Measurements from ENCODE around the gene NOVA2.
"Not testable (repeated sequence)": the region's sequence is repeated elsewhere in the genome, so short reads cannot be mapped to it uniquely, and the experiment has no call there.

The NOVA2 gene

DNA sequence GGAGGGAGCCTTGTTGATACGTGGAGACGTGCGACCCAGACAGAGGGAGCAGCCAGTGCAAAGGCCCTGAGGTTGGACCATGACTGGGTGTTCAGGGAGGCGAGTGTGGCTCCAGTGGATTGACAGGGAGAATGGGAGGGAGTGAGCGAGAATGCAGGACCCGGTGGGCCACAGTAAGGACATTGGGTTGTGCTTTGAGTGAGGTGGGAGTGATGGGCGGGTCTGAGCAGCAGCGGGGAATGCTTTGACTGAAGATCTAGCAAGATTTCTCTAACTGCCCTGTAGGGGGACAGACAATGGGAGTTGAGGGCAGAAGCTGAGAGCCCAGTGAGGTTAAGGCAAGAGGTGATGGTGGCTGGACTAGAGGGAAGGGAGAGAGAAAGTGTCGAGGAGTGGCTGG, 51.4 kb downstream of the NOVA2 start:
- no peak for DNase-seq

DNA sequence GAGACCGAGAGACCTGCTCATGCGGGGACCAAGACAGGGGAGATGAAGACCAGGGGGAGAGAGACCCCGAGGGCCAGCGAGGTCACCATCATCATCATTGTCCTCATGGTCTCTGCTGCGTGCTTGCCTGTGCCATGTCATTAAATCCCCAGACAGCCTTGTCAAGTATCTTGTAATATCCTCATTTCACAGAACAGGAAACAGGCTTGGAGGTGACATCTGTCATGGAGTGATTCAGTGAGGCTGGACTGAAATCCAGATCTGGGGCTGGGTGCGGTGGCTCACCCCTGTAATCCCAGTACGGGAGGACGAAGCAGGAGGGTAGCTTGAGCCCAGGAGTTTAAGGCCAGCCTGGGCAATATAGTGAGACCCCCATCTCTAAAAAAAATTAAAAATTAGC, 53.2 kb downstream of the NOVA2 start:
- DNase-seq: no peak

DNA sequence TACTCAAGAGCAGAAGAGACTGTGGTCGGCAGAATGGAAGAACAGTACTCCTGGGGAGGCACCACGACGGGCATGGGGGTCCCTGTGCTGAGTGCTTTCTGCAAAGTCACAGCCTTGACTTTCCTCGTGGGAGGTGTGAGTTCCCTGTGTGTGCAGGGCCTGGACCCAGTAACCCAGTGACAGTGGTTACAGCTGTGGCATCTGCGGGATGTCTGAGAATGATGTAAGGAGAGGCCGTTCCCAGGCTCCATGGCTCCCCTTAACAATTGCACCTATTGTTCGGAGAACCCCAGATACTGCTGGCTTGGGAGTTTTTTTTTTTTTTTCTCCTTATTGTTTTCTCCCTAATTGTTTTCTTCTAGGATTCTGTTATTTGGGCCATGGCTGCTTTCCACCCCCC, 54.0 kb downstream of the NOVA2 start:
- no peak for DNase-seq

DNA sequence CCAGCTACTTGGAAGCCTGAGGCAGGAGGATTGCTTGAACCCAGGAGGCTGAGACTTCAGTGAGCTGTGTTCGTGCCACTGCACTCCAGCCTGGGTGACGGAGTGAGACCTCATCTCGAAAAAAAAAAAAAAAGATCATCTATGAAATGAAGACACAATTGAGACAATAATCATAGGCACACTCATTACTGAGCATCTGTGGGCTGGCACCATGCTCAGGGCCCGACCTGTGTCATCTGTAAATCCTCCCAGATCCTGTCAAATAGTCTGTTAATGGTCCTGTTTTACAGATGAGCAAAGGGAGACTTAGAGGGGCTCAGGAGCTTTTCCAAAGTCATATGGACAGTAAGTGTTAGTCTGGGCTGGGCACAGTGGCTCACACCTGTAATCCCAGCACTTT, 54.9 kb downstream of the NOVA2 start:
- no peak for DNase-seq

DNA sequence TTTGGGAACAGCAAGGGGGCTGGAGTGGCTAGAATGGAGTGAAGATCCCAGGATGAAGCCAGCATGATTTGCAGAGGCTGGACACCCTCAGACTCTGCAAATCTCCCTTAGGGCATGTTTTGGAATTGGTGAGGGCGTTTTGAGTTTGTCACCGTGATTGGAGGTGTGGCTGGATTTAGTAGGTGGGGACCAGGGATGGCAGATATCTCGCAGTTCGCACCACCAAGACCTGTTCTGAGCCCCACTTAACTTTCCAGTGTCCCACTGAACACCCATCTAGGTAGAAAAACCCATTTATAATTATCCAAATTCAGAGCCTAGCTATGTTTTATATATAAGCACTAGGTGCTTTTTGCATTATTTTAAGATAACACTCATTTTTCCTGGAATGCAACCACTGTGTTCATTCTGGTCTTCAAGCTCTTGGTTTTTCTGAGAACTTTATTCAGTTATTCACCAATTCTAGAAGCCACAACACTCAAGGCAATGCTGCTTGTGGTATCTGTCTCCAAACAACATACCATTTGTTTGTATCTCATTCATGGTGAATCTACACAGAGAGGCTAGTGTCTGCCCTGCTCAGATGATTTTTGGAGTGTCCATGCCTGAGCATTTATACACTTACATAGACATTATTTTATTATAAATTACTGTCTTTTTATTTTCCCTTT, 56.1 kb downstream of the NOVA2 start:
- DNase-seq: no peak

DNA sequence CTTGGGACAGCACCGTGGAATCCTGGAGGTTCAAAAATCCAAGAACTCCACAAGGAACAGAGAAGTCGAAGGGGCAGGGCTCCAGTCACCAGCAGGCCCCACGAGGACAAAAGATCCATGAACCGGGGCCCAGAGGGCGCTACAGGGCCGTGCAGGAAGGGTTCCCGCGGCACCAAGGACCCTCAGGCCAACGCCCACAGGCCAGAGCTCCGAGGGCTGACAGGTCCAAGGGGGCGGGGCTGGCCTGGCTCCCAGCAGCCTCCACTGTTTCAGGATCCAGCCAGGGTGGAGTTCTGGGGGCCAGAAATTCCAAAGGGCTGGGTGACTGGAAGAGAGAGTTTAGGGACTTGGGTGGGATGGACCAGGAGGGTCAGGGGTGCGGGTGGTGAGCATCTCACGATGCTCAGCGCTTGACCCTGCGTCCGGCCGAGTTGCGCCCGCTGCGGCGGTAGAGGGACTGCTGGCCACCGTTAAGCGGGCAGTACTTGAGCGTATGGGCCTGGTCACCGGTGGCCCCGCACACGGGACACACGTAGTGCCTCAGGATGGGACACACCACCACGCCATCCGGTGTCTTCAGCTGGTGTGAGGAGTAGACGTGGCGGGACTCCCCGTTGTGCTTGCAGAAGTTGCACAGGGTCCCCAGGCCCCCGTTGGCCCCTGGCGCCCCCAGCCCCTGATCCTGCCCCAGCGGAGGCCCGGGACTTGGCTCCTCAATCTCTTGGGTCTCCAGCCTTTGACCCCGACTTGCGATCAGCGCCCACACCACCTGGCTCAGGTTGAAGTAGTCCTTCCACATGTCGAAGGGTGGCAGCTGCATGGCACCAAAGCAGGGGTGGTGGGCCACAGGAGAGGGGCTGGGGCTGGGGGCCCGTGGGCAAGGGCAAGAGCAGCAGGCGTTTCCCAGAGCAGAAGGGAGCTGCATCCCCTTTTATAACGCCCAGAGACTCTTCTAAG, 59.5 kb downstream of the NOVA2 start, which contains the start of gene NANOS2:
NANOS2 (minus strand) TSS at position 905 of the 957 bp plus-strand sequence; CDS start at position 820, 85 bp downstream.
- peak; percentile 80 for DNase-seq

DNA sequence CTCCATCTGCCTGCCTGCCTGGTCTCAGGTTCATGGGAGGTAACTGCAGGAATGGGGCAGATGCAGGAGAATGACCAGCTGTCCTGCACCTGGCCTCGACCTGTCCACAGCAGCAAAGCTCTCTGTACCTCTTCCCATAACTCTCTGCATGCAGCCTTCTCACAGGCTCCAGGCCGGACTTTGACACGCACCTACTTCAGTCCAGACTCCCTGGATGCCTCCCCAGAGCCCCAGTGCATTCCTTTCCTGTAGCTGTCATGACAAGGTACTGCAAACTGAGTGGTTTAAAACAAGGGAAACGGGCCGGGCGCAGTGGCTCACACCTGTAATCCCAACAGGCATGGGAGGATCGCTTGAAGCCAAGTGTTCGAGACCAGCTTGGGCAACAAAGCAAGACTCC, 62.4 kb downstream of the NOVA2 start:
- DNase-seq: no peak

DNA sequence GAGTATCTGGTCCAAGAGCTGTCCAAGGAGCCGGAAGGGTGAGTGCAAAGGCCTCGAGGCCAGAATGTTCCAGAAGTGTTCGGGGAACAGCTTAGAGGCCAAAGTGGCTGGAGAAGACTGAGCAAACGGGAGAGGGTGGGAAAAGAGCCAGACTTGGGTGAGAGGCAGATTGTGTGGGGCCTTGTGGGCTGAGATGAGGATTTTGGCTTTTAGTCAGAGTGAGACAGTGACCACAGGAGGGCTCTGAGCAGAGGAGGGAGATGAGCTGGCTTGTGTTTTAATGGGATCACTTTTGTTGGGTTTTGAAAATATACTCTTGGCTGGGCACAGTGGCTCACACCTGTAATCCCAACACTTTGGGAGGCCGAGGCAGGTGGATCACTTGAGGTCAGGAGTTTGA, 64.7 kb downstream of the NOVA2 start:
- no peak for DNase-seq

DNA sequence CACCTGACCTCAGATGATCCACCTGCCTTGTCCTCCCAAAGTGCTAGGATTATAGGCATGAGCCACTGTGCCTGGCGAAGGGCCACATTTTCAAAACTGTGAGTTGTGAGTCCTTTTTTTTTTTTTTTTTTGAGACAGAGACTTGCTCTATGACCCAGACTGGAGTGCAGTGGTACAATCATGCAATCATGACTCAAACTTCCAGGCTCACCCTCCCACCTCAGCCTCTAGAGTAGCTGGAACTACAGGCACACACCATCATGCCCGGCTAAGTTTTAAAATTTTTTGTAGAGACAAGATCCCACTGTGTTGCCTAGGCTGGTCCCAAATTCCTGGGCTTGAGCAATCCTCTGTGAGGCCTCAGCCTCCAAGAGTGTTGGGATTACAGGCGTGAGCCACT, 67.4 kb downstream of the NOVA2 start:
- DNase-seq: no peak

DNA sequence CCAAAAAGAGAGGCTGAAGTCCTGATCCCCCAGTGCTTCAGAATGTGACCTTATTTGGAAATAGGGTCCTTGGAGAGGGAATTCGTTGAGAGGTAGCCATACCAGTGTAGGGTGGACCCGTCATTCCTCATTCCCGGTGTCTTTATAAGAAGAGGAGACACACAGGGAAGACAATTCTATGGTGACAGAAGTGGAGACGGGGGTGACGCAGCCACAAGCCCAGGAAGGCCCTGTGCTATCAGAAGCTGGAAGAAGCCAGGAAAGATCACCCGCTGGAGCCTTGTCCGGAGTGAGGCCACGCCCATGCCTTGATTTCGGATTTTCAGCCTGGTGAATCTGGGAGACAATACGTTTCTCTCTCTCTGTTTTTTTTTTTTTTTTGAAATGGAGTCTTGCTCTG, 68.7 kb downstream of the NOVA2 start:
- no peak for DNase-seq

DNA sequence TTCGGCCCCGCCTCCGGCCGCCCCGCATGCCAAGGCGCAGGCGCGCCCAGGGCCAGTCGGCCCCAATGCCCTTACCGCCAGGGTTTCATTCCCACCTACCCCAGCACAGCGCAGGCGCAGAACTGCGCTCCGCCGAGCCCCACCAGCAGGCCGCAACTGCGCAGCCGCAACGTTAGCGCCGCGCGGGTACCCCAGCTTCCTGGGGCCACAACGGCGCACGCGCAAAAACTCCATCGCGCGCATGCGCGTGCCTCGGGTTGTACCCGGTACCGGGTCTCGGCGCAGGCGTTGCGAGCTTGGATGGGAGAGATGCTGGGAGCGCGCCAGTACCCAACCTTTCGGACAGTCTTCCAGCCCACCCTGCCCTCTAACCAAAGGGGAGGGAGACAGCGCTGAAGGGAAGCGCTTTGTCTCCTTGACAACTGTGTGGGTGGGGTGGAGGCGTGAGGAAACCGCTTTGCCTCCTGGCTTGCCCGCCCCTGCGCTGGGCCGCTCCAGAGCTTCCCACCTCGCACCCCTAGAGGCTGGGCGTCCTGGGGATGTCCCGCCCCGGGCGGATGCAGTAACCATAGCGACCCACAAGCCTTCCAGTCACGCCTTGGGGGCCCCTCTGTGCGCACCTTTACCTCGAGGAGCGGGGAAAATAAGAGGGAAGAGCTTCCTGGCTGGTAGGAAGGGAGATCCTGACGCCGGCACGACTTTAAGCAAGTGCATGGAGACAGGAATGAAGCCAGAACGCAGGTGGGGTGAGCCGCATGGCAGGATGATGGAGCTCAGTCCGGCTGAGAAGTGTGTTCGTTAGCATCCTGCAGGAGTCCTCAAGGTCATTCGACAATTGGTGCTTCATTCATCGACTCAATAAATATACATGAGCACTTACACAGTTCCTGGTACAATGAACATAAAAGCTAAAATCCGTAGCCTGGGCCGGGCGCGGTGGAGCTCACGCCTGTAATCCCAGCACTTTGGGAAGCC, 70.7 kb downstream of the NOVA2 start:
- DNase-seq: peak; percentile 100

DNA sequence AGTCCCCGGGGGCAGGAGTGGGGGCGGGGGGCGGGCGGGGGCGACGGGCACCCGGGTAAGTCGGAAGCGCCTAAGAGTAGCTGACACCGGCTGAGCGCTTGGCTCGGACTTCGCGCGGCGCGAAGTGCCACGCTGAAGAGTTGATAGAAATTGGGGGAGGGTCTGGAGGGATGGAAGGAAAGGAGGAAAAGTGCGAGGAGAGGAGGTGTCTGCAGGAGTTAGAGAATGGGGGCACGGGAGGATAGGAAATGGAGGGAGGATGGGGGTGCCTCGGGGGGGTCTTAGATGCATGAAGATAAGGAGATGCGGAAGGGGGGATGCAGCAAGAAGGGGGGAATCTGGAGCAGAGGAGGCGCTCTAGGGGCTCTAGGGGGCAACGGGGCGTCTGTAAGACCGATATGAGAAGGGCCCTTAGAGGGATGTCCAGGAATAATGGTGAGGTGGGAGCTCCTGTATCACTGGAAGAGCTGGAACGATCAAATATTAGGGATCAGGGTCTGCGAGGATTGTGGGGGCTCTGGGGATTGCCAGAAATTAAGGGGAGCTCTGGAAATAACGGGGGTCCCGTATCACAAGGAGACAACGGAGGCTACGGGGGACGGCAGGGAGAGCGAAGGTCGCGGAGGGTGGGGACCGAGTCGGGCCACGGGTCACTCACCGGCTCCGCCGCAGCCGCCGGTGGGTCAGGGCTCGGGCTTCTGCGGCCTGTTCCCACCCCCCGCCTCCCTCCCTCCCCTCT, 71.6 kb downstream of the NOVA2 start, which contains the start of gene MYPOP:
MYPOP (minus strand) TSS at position 702 of the 739 bp plus-strand sequence. CDS start 840 bp downstream, outside the sequence.
- peak; percentile 68 for DNase-seq

DNA sequence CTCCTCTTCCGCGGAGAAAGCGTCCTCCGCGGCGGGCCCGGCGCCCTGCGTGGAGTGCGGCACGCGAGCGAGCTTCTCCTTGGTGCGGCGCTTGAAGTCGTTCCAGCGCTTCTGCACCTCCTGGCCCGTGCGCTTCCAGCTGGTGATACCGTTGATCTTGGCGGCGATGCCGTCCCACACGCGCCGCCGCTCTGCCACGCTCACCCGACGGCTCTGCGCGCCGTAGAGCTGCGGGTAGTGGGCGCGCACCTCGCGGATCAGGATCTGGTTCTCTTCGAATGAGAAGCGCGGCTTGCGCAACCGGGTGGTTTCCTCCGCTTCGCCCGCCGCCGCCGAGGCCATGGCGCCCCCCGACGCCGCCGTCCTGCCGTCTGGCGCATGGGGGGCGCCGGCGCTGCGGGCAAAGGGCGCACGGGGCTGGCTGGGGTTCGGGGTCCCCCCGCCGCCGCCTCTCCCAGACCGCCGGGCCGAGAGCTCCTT, 72.2 kb downstream of the NOVA2 start:
- peak; percentile 42 for DNase-seq

DNA sequence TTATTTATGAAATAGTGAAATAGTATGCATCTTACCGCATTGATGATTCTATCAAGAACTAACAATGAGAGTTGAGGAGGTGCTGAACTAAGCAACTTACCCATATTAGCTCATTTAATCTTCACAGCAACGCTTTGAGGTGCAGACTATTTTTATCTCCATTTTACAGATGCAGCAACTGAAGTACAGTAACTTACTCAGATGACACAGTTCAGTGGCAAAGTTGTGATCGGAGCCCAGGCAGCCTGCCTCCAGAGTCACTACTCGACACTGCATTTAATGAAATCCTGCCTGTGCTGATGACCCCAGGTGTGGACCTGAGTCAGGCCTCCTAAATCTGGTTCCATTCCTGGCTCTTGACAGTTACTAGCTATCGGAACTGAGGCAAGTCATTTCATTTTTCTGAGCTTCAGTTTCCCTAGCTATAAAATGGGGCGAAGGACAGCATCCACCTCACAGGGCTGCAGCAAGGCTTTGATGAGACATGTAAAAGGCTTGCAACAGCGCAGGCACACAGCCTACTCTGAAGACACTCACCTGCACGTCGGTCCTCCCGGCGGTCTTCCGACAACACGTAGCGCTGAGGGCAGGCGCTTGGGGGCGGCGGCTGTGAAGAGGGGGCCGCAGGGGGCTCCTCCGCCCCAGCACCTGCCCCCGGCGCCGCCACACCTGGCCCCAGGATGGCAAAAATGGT, 72.8 kb downstream of the NOVA2 start:
- peak; percentile 12 for DNase-seq

DNA sequence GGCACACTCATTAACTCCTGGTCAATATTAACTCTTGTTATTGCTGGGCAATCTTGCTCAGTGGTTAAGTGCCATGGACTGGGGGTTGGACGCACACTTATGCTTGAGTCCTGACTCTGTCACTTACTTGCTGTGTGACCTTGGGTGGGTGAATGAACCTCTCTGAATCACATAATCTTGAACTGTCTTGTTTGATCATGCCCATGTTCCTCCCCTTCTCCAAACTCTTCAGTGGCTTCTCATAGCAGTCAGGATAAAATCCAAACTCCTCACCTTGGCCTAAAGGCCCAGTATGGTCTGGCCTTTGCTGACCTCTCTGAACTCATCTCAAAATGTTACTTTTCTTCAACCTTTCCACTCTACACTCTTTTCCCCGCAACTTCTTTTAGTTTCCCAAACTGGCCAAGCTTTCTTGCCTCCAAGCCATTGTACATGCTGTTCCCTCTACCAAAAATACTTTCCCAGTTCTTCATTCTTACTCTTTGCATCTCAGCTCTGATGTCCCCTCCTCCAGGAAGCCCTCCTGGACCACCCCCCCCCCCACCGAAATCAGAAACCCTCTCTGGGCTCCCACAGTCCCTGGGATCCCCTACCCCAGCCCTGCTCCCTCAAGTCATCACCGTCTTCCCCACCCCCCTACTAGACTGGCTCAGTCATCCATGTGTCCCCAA, 73.6 kb downstream of the NOVA2 start:
- DNase-seq: no peak

DNA sequence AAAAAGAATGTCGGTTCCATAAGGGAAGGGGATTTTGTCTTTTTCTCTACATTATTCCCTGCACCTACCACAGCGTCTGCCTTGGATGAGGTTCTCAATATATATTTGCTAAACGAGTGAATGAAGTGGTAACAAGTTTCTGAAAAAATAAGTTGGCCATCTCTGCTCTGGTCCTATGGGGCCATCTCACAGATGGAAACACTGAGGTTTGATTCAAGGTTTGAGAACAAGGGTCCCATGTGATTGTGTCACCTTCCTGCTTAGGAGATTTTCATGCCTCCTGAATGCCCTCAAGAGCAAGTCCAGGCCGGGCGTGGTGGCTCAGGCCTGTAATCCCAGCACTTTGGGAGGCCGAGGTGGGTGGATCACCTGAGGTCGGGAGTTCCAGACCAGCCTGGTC, 74.4 kb downstream of the NOVA2 start:
- DNase-seq: no peak

DNA sequence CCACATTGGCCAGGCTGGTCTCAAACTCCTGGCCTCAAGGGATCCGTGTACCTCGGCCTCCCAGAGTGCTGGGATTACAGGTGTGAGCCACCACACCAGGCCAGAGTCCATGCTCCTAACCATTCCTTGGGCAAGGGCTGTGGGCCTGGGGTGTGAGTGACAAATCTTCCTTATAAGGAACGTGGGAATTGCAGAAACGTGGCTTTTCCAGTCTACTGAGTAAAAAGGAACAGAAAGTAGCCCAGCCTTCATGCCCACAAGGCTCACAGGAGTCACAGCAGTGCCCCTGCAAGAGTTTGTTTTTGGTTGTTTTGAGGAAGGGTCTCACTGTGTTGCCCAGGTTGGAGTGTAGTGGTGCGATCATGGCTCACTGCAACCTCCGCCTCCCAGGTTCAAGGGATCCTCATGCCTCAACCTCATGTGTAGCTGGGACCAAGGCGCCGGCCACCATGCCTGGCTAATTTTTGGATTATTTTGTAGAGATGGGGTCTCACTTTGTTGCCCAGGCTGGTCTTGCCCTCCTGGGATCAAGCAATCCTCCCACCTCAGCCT, 76.3 kb downstream of the NOVA2 start:
- no peak for DNase-seq

DNA sequence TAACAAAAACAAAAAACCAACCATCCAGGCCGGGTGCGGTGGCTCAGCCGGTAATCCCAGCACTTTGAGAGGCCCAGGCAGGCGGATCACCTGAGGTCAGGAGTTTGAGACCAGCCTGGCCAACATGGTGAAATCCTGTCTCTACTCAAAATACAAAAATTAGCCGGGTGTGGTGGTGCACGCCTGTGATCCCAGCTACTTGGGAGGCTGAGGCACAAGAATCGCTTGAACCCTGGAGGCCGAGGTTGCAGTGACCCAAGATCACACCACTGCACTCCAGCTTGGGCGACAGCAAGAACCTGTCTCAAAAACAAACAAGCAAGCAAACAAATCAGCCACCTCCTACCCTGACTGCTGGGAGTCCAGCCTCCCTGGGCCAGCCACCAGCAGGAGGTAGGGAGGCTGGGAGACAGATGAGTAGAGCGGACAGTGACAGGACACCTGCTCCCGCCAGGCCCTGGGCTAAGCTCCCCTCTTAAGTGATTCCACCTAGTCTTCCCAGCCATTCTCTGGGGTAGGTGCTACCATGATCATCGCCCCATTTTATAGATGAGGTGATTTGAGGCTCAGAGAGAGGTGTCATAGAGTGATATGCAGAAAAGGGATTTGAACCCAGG, 77.6 kb downstream of the NOVA2 start:
- DNase-seq: not testable (repeated sequence)

DNA sequence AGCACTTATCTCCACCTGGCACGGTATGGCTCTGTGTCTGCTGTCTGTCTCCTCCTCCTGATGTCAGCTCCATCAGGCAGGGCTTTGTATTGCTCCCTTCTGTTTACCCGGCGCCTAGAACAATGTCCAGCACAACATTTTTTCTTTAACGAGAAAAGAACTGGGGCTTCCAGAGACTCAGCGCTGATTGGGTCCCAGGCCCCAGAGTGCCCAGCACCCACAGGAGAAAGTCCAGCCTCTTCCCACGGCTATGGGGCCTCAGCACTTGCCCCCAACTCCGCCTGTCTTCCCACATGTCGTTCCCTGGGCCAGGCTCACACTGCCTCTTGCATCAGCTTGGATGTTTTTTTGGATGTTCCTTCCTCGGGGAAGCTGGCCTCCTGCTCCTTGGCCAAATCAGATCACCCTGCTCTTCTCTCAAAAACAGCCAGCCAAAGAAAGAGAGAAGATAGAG, 78.1 kb downstream of the NOVA2 start:
- DNase-seq: no peak

DNA sequence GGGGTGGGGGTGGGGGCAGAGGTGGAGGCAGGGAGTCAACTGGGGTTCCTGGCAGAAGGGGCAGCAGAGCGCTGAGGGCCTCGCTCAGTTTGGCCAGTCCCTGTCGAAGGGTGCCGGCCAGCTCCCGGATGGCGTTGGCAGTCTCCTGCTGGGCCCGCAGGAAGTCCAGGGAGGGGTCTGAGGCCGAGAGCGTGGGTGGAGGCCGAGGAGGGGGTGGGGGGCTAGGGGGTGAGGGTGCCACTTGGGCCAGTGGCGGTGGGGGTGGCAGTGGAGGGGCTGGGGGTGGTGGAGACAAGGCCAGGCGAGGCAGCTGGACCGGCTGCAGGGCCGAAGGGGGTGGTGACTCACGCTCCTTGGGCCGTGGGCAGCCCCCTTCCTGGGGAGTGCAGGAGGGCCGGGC, 82.8 kb downstream of the NOVA2 start:
- DNase-seq: no peak

All from eye (tissue), 1 donor.